HL-60 (cell line): ENCODE measurements around the gene ZBTB7C.

Source experiments
- DNase-seq, 2 experiments: peaks; one replicate each; pipeline ENCODE4 v3.0.0-alpha.2; 2010 to 2020; ENCODE audit warnings: low read depth in 1 of 2, low spot score in 1 of 2
- H3K27ac ChIP-seq: fragments of 250-450 bp; sonication (Bioruptor Pico); replicated peaks from 2 replicates; pipeline ENCODE4 v1.5.1; 2020; ENCODE audit warnings: mild to moderate bottlenecking, moderate library complexity
- H3K27me3 ChIP-seq: fragments of 250-450 bp; sonication (Bioruptor Pico); 2 replicates; pipeline ENCODE4 v1.5.1; 2021; ENCODE audit warnings: mild to moderate bottlenecking, moderate library complexity; ENCODE audit not compliant: insufficient read depth, poor library complexity, severe bottlenecking
- H3K4me3 ChIP-seq: replicated peaks from 2 replicates; pipeline ENCODE4 v1.5.1; 2011; ENCODE audit warnings: mild to moderate bottlenecking, control low read depth, low read length; ENCODE audit not compliant: insufficient read depth
- GABPA ChIP-seq: IDR thresholded peaks from 2 replicates; pipeline ENCODE4 v1.6.1; 2012; ENCODE audit warnings: low read depth
- POLR2AphosphoS5 ChIP-seq: IDR thresholded peaks from 2 replicates; pipeline ENCODE4 v1.6.1; 2012; ENCODE audit warnings: low read depth
- SPI1 ChIP-seq: IDR thresholded peaks from 2 replicates; pipeline ENCODE4 v1.6.1; 2012; ENCODE audit warnings: low read depth, mild to moderate bottlenecking, borderline replicate concordance
- TF ChIP-seq, protein P1 (sequence below): IDR thresholded peaks from 2 replicates; pipeline ENCODE4 v1.6.1; 2012; ENCODE audit warnings: low read depth; ENCODE audit not compliant: insufficient replicate concordance
- TF ChIP-seq, protein P2 (sequence below): IDR thresholded peaks from one replicate; pipeline ENCODE4 v1.5.1; 2011; ENCODE audit warnings: low read length, control low read depth, inconsistent platforms; ENCODE audit not compliant: insufficient read depth

Gene ZBTB7C

DNA sequence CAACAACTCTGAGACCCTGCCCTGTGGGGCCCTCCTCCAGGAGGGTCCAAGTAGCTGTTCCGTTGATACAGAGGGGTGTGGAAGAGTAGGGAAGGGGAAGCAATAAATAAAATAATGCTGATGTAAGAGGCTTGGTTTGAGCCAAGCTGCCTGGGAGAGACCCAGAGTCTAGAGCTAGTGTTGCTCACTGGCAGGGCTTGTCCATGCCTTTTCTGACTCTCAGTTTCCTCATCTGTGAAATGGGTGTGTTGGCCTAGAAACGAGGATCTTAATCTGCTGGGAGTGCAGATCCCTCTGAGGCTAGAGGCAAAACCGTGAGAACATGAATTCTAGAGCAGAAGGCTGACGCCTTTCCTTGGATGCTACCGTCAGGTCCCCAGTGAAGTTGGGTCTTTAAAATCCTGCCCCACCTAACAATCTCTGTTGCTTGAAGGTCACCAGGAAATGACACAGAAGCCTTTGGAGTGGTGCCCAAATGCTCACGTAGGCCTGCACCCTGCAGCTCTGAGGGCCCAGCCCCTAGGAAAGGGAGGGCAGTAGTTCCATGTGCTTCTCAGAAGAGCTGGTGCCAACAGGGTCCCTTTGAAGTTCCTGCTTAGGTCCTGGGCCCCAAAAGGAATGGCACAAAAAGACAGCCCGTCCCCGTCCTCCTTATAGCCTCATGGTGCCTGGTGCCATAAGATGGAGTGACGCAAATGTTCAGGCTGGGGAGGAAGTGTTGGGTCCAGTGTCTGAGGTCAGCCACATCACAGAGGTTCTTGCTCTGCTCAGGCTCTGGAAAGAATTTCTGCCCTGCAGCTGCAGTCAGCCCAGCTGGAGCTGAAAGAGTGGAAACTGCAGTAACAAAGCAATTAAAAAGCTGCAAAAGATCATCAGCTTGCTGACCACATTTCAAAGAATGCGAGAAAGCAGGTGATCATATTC, 405.5 kb downstream of the ZBTB7C start:
- DNase-seq: peak in 1 of 2 experiments; percentile 70
- Histone ChIP-seq H3K4me3 (no peak overlapping the region), H3K27ac (peak overlapping the region; percentile 25), H3K27me3 (no peaks in the 10 kb centered on the region)
- TF ChIP-seq SPI1: peak; percentile 78; the same call in 1 of the 2 replicates
- TF ChIP-seq, protein P1, sequence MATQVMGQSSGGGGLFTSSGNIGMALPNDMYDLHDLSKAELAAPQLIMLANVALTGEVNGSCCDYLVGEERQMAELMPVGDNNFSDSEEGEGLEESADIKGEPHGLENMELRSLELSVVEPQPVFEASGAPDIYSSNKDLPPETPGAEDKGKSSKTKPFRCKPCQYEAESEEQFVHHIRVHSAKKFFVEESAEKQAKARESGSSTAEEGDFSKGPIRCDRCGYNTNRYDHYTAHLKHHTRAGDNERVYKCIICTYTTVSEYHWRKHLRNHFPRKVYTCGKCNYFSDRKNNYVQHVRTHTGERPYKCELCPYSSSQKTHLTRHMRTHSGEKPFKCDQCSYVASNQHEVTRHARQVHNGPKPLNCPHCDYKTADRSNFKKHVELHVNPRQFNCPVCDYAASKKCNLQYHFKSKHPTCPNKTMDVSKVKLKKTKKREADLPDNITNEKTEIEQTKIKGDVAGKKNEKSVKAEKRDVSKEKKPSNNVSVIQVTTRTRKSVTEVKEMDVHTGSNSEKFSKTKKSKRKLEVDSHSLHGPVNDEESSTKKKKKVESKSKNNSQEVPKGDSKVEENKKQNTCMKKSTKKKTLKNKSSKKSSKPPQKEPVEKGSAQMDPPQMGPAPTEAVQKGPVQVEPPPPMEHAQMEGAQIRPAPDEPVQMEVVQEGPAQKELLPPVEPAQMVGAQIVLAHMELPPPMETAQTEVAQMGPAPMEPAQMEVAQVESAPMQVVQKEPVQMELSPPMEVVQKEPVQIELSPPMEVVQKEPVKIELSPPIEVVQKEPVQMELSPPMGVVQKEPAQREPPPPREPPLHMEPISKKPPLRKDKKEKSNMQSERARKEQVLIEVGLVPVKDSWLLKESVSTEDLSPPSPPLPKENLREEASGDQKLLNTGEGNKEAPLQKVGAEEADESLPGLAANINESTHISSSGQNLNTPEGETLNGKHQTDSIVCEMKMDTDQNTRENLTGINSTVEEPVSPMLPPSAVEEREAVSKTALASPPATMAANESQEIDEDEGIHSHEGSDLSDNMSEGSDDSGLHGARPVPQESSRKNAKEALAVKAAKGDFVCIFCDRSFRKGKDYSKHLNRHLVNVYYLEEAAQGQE: no peak
- peak; percentile 70; the same call in 1 of the 2 replicates for TF ChIP-seq POLR2AphosphoS5

DNA sequence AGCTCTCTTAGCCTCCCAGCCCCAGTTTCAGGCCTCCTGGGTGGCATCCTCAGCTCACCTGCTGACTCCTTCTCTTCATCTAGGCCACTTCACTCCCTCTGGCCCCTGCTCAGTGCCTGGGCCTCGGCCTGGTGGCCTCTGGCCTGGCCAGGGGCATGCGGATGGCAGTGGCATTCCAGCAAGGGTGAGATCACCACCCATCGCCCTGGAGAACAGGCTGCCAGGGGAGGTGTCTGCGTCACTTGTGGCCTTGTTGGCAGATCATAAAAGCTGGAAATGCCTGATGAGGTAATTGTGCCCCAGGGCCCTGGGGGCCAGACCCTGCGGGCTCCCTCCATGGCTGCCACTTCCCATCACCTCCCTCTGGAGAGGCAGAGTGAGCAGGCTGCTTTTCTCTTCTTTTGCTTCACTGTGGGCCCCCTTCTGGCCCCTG, 406.2 kb downstream of the ZBTB7C start:
- no peak overlapping the region for H3K27ac ChIP-seq

DNA sequence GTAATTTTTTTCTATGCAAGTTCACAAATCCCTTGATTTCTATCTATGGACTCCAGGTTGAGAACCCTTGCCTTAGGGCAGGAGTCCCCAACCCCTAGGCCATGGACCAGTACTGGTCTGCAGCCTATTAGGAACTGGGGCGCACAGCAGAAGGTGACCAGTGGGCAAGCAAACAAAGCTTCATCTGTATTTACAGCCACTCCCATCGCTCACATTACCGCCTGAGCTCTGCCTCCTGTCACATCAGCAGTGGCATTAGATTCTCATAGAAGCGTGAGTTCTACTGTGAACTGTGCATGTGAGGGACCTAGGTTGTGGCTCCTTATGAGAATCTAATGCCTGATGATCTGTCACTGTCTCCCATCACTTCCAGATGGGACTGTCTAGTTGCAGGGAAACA, 408.5 kb downstream of the ZBTB7C start:
- H3K4me3 ChIP-seq: no peak overlapping the region
- H3K27me3 ChIP-seq: no peaks in the 10 kb centered on the region
- no peak for DNase-seq
- TF ChIP-seq, protein P1: no peak
- TF ChIP-seq, protein P2, sequence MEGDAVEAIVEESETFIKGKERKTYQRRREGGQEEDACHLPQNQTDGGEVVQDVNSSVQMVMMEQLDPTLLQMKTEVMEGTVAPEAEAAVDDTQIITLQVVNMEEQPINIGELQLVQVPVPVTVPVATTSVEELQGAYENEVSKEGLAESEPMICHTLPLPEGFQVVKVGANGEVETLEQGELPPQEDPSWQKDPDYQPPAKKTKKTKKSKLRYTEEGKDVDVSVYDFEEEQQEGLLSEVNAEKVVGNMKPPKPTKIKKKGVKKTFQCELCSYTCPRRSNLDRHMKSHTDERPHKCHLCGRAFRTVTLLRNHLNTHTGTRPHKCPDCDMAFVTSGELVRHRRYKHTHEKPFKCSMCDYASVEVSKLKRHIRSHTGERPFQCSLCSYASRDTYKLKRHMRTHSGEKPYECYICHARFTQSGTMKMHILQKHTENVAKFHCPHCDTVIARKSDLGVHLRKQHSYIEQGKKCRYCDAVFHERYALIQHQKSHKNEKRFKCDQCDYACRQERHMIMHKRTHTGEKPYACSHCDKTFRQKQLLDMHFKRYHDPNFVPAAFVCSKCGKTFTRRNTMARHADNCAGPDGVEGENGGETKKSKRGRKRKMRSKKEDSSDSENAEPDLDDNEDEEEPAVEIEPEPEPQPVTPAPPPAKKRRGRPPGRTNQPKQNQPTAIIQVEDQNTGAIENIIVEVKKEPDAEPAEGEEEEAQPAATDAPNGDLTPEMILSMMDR: no peak
- TF ChIP-seq GABPA (no peak), POLR2AphosphoS5 (no peak), SPI1 (no peak)
- H3K27ac ChIP-seq: peak overlapping the region; percentile 67

More for the DNA sequence above, 406.2 kb downstream of the ZBTB7C start:
- TF ChIP-seq SPI1 (no peak), POLR2AphosphoS5 (no peak), GABPA (no peak)
- TF ChIP-seq, protein P1: no peak
- TF ChIP-seq, protein P2: no peak
- no peak for DNase-seq
- H3K4me3 ChIP-seq: no peak overlapping the region
- H3K27me3 ChIP-seq: no peaks in the 10 kb centered on the region
